ENCODE results near the gene TTC28. TPM values are rescaled to one million over a fixed set of nuclear protein-coding genes. Genes with fewer than 3 reads are reported as not detected.

Gene TTC28
- total RNA-seq, 2 experiments from 2014 or later = 0.71 to 0.97 TPM

DNA sequence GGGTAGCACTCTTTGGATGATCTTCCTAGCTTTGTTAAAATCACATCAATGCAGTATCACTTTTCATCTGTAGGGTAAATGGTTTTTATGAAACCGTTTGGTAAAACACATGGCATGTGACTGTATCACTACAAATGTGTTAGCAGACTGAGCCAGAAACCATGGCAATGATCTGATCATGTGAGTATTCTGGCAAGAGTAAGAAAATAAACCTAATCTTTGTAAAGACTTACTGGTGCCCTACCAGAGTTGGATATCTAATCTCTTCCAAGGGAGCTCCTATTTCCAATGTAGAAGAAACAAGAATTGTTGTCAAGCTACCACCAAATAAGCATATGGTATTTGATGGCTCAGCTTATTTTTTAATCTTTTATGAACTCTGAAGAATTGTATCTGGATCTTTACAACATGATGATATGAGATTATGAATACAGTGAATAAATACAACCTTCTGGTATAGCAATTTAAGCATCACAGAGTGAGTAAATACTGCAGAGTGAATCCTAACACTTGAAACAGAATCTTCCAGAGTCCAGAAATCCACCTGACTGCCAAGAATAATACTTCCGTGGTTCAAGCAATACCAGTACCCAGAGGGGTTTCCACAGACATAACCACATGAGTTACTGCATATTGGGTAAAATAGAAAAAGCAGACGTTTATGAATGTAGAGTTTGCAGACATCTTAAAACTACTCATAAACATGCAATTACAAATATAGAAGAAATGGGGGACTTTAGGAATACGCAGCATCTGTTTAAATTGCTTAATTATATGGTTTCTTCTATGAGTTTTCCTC is 238.8 kb downstream of the TTC28 start:
- H3K27me3 Mint-ChIP-seq = peaks cover 14% of the 10 kb centered on the region
- POLR2A ChIA-PET = no interaction called here
- H3K4me1 Mint-ChIP-seq = peaks cover 15% of the 10 kb centered on the region
- no peaks in the 10 kb centered on the region for H3K9me3 Mint-ChIP-seq
- H3K4me3 Mint-ChIP-seq = no peak overlapping the region
- H3K27ac Mint-ChIP-seq = no peak overlapping the region
- DNase-seq (no peak), ATAC-seq (ENCODE audit: low read depth) (no peak)
- no peaks in the 10 kb centered on the region for H3K36me3 Mint-ChIP-seq

DNA sequence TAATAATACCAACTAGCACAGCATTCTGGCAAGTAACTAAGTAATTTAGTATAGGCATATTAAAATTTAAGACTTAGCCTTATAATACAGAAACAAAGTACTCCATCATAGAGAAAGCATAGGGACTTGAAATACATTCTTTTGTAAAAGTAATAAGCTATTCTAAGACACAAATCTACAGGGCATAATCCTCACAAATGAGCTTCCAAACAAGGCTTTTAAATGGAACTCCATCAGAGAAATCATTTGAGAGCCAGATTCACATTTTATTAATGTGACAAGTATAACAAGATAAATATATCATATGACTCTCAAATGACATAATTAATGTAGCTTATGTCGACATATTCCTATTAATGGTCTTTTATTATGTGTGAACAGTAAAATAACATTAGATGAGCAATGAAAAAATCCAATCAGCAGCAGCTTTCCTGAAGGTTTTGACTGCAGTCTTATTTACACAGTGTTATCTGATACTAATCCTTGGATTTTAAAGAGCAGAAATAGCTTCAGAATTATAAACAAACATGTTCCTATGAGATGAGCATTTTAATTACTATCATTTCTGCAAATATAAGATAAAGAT is 241.4 kb downstream of the TTC28 start:
- DNase-seq (no peak), ATAC-seq (ENCODE audit: low read depth) (no peak)
- Mint-ChIP-seq H3K27me3 (peaks cover 4% of the 10 kb centered on the region), H3K4me1 (peaks cover 11% of the 10 kb centered on the region), H3K27ac (no peak overlapping the region), H3K4me3 (no peak overlapping the region), H3K36me3 (no peaks in the 10 kb centered on the region), H3K9me3 (no peaks in the 10 kb centered on the region)
- POLR2A ChIA-PET = no interaction called here

DNA sequence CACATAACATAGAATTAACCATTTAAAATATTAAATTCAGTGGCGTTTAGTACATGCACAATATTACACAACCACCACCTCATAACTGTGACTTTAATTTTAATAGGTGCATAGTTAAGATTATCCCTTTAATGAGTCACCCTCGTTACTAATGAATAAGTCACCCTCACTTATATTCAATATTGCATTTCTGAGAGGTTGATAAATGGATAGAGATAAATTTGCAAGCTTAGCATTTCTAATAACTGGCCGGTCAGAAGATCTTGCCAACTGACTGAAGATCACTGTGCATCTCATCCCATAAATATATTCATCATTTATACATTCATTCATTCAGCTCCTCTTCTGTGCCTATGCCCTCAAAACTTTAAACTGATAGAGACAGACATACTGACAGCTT is 243.7 kb downstream of the TTC28 start:
- Mint-ChIP-seq H3K4me1 (no peaks in the 10 kb centered on the region), H3K4me3 (no peak overlapping the region), H3K36me3 (no peaks in the 10 kb centered on the region), H3K9me3 (no peaks in the 10 kb centered on the region), H3K27ac (no peak overlapping the region), H3K27me3 (peaks cover 3% of the 10 kb centered on the region)
- no peak for DNase-seq
- POLR2A ChIA-PET = no interaction called here
- no peak for ATAC-seq (ENCODE audit: low read depth)

DNA sequence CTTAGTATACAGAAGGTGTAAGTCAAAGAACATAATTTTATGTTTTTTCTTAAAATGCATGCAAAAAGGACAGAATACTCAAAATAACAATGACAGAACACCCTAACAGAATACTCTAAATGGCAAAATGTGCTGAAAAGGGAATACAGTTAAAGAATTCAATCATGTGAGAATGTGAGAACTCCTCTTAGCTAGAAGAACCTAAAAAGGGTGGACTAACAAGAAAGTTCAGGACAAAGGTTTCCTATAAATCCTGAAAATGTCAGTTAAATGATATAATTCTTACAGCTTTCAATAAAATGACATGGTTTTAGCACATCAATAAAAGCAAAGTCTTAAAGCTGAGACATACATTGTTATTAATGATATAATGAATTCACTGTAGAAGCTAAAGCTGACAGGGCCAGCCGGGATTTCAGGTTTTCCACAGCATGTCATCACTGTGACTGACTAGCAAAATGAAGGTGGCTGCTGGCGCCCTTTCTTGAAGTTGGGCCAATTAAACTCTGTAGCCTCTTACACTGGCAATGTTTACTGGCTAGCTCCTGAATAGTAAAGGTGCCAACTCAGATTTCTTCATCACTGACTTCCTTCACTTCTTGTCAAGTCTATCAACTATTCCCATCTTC is 244.4 kb downstream of the TTC28 start:
- H3K4me3 Mint-ChIP-seq = no peak overlapping the region
- H3K36me3 Mint-ChIP-seq = no peaks in the 10 kb centered on the region
- no peak for ATAC-seq (ENCODE audit: low read depth)
- DNase-seq = no peak
- no peak overlapping the region for H3K27ac Mint-ChIP-seq
- POLR2A ChIA-PET = no interaction called here
- H3K9me3 Mint-ChIP-seq = no peaks in the 10 kb centered on the region
- H3K27me3 Mint-ChIP-seq = peaks cover 3% of the 10 kb centered on the region
- no peaks in the 10 kb centered on the region for H3K4me1 Mint-ChIP-seq

DNA sequence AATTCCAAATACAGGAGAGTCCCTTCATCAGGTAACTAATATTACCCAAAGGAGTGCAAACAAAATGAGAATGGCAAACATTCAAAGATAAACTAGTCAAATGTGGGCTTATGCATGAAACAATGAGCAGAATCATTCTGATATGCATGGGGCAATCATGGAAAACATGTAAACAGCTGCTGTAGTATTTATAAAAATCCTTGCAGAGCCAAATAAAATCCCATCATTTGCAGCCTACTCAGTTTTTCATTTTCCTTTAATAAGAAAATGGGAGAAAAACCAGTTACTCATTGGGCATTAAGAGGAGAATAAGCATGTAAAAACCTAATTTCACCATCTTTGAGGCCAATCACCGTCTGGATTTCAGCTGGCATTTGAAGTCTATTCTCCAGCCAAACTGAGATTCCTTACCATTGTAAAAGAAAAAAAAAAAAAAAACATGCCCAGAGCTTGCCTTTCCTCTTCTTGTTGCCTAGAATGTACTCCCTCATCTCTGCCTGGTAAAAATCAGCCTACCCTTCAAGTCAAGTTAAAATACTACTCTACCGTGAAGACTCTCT is 249.1 kb downstream of the TTC28 start:
- no peak for DNase-seq
- H3K36me3 Mint-ChIP-seq = no peaks in the 10 kb centered on the region
- no peak overlapping the region for H3K27ac Mint-ChIP-seq
- ATAC-seq (ENCODE audit: low read depth) = no peak
- H3K27me3 Mint-ChIP-seq = peaks cover 3% of the 10 kb centered on the region
- H3K4me1 Mint-ChIP-seq = no peaks in the 10 kb centered on the region
- H3K4me3 Mint-ChIP-seq = no peak overlapping the region
- H3K9me3 Mint-ChIP-seq = no peaks in the 10 kb centered on the region
- POLR2A ChIA-PET = no interaction called here

DNA sequence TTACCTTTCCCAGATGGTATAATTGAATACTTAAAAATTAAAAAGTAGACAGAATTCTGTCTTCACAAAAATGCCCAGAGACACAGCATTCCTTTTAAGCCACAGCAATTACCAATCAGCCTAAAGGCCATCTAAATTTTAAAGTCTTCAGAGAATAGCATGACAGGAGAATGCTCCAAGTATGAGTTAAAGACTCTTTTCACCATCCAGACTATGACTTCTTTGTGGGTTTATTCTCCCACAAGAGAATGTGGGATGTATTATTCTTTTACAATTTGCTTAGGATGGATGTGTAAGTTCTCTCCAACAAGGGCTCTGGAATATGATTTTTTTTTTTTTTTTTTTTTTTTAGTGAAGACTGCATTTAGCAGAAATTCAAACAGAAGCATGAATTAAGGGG is 249.9 kb downstream of the TTC28 start:
- Mint-ChIP-seq H3K9me3 (no peaks in the 10 kb centered on the region), H3K4me3 (no peak overlapping the region), H3K27me3 (peaks cover 2% of the 10 kb centered on the region), H3K4me1 (no peaks in the 10 kb centered on the region), H3K36me3 (no peaks in the 10 kb centered on the region), H3K27ac (no peak overlapping the region)
- DNase-seq = no peak
- no peak for ATAC-seq (ENCODE audit: low read depth)
- POLR2A ChIA-PET = no interaction called here

DNA sequence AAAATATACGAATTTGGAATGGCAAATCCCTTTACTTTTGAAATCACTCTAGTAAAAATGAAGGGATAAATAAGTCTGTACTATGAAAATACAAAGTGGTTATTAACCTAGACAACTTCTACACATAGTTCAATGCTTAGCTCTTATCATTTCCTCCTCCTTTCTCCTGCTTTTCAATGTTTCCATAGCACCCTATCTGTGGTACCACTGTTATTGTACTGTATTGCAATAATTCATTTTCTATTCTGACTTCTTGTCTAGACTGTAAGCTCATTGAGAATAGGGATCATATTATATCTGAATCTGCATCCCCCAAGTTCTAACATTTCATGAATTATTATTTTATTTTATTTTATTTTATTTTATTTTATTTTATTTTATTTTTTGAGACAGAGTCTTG is 251.4 kb downstream of the TTC28 start:
- no peaks in the 10 kb centered on the region for H3K27me3 Mint-ChIP-seq
- no peaks in the 10 kb centered on the region for H3K4me1 Mint-ChIP-seq
- no peaks in the 10 kb centered on the region for H3K9me3 Mint-ChIP-seq
- H3K4me3 Mint-ChIP-seq = no peak overlapping the region
- POLR2A ChIA-PET = no interaction called here
- H3K36me3 Mint-ChIP-seq = no peaks in the 10 kb centered on the region
- DNase-seq (no peak), ATAC-seq (ENCODE audit: low read depth) (no peak)
- H3K27ac Mint-ChIP-seq = no peak overlapping the region

DNA sequence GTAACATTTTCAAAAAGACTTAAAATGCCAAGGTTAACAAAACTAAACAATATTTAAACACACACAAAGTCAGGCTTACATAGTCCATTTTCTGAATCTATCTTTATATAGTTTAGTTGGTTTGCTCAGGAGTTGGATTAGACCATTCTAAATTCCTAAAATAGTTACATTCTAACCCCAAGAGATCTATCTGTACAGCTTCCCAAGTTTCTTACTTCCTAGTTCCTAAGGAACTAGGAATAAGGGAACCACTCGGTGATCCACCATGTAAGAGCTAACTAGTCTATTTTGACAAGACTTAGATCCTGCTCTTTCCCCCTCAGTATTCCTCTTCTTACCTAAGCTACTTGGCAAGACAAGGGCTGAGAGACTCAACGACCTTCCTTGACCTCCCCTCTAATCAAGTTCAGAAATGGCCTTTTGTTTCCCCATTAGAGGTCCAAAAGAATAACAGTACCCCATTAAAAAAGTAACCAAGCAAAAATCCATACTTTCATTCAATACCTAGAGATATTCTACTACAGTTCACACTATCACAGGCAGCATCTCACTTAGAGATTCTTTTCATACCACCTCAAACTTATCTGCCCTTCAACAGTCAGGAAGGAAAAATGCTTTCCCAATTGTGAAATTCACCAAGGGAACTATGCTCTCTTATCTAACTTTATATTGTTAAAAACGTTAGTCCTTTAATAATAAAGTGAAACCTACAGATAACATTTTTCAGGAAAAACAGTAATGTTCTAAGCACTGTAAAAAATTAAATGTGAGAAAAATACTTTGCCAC is 253.1 kb downstream of the TTC28 start:
- Mint-ChIP-seq H3K36me3 (no peaks in the 10 kb centered on the region), H3K27ac (no peak overlapping the region), H3K9me3 (no peaks in the 10 kb centered on the region), H3K4me1 (no peaks in the 10 kb centered on the region), H3K4me3 (no peak overlapping the region), H3K27me3 (no peaks in the 10 kb centered on the region)
- POLR2A ChIA-PET = no interaction called here
- DNase-seq (no peak), ATAC-seq (ENCODE audit: low read depth) (no peak)

DNA sequence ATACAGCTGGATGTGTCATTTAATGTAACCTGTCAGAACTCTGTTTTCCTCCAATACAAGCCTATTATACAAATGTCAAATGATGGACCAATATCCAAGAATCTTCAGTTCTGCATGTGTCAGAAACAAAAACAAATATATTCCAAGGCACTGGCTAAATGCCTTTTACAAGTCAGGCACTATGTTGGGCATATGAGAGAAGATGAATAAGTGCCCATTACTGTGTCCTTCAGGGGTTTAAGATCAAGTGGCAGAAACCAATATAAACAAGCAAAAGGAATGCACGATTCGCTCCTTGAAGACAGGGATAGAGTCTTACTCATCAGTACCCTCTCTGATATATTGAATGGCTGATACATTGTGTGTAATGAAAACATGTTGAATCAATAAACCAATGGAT is 254.4 kb downstream of the TTC28 start:
- ATAC-seq (ENCODE audit: low read depth) (no peak), DNase-seq (no peak)
- H3K9me3 Mint-ChIP-seq = no peaks in the 10 kb centered on the region
- H3K36me3 Mint-ChIP-seq = no peaks in the 10 kb centered on the region
- no peaks in the 10 kb centered on the region for H3K27me3 Mint-ChIP-seq
- H3K4me3 Mint-ChIP-seq = no peak overlapping the region
- H3K27ac Mint-ChIP-seq = no peak overlapping the region
- POLR2A ChIA-PET = no interaction called here
- H3K4me1 Mint-ChIP-seq = no peaks in the 10 kb centered on the region

DNA sequence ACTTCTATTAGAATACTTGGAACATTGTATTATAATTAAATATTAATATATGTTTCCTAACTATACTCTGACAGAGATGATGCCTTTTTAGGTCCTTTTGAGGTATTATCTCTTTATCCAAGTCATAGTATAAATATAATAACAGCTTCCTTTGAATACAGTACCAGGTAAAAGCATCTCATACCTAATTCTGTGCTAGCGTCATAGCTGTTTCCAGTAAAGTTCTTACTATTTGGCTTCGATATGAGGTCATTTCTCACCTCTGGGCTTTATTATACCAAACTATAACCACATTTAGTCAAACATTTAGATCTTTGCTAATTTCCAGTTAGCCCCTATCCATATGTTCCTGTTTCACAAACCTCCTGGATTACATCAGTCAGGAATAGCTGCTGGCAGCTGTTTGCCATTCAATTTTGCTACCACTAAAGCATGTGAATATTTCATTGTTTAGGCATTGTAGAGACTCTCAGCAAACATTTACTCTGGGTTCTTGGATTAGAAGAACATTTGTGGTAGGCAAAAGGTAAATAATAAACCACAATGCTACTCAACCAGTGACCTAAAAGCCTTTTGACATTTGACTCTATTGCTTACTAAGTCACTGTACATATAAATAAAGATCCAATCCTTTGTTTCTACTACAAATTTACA is 255.1 kb downstream of the TTC28 start:
- no peaks in the 10 kb centered on the region for H3K27me3 Mint-ChIP-seq
- DNase-seq = no peak
- no peak overlapping the region for H3K27ac Mint-ChIP-seq
- H3K36me3 Mint-ChIP-seq = no peaks in the 10 kb centered on the region
- H3K9me3 Mint-ChIP-seq = no peaks in the 10 kb centered on the region
- no peak for ATAC-seq (ENCODE audit: low read depth)
- POLR2A ChIA-PET = no interaction called here
- H3K4me3 Mint-ChIP-seq = no peak overlapping the region
- H3K4me1 Mint-ChIP-seq = no peaks in the 10 kb centered on the region

DNA sequence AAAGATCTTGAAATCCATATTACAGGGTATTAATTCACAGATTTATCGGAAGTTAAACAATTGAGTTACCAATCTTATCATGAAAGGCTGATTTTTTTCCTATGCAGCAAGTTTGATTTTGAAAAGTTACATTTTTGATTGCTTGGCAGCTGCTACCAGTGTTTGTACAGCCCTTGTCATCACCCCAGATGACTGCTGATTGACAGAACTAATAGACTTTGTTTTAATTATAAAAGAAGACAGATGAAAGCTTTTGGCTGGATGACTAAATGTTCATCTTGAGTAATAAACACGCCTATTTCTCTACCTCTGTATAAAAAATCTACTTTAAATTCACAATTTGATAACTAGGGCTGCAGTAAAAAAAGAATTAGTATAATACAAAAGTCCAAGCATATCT is 259.7 kb downstream of the TTC28 start:
- no peaks in the 10 kb centered on the region for H3K4me1 Mint-ChIP-seq
- ATAC-seq (ENCODE audit: low read depth) = no peak
- H3K27me3 Mint-ChIP-seq = peaks cover 8% of the 10 kb centered on the region
- no peaks in the 10 kb centered on the region for H3K36me3 Mint-ChIP-seq
- H3K27ac Mint-ChIP-seq = no peak overlapping the region
- no peak for DNase-seq
- POLR2A ChIA-PET = no interaction called here
- no peak overlapping the region for H3K4me3 Mint-ChIP-seq
- H3K9me3 Mint-ChIP-seq = no peaks in the 10 kb centered on the region

DNA sequence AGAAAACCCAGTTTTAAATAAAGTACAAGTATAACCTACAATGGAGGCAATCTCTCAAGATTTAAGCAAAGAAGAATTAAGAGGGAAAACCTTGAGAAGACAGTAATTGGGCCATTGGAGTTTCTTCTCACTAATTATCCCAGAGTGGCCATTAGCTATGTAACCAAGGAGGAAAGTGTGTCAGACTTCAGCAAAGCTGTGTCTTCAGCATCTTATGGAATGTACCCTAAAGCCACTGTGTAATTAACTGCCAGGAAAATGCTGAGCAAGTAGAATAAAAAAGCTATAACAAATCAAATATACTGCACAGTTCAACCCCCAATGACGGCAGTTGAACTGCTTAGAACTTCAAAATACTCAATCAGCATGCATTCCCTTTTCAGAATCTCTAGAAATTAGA is 261.6 kb downstream of the TTC28 start:
- H3K4me3 Mint-ChIP-seq = no peak overlapping the region
- H3K9me3 Mint-ChIP-seq = no peaks in the 10 kb centered on the region
- POLR2A ChIA-PET = no interaction called here
- no peak for DNase-seq
- no peaks in the 10 kb centered on the region for H3K4me1 Mint-ChIP-seq
- ATAC-seq (ENCODE audit: low read depth) = no peak
- H3K36me3 Mint-ChIP-seq = no peaks in the 10 kb centered on the region
- no peak overlapping the region for H3K27ac Mint-ChIP-seq
- peaks cover 8% of the 10 kb centered on the region for H3K27me3 Mint-ChIP-seq

DNA sequence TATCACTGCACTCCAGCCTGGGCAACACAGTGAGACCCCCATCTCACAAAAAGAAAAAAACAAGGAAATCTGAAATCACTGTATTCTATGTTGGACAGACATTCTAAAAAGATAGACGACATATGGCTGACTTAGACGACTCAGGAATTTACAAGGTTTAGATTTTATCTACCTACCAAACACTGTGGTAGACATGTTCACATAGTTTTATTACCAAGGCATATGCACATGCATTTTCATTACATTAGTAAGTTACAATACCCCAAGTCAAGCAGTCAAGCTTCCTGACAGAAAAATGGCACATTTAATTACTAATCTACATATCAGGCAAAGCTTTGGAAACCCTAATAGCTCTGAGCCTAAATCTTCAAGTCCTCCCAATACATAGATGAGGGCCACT is 262.2 kb downstream of the TTC28 start:
- Mint-ChIP-seq H3K4me3 (no peak overlapping the region), H3K27me3 (peaks cover 8% of the 10 kb centered on the region), H3K4me1 (no peaks in the 10 kb centered on the region), H3K27ac (no peak overlapping the region), H3K36me3 (no peaks in the 10 kb centered on the region), H3K9me3 (no peaks in the 10 kb centered on the region)
- ATAC-seq (ENCODE audit: low read depth) (no peak), DNase-seq (no peak)
- POLR2A ChIA-PET = interaction anchor here (0.7 kb wide), 1 partner anchor 58 kb away, joined by 7 read pairs; no protein-coding TSS in a partner anchor

Measured in activated naive CD8-positive, alpha-beta T cell treated with anti-CD3 and anti-CD28 coated beads, Interleukin-2, amount 10 ng/mL, durations not matched to agents 7 days and 5 days (primary cell).